GM19035 (cell line): ENCODE data around the gene ZNF280D.

Source experiments
- ATAC-seq: cut with Tn5 transposase; IDR thresholded peaks from one replicate; pipeline ENCODE4 v1.9.1; 2021; ENCODE audit not compliant: unreplicated experiment

ZNF280D gene

DNA sequence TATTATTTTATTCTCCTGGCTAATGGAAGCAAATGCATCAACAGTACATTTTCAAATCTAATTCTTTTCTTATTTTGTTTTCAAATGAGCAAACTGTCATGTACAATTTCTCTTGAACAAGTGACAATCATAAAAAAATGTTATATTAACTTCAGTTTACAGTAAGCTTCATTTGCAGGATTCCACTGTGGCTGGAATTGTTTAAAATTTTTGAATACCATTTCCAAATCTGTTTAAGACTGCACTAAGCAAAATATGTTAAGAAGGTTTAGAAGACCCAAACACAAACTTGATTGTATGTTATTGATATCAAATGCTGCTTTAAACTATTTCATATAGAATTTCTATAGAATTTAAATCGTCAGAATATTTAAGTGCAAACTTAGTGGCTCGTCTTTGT, 92.8 kb downstream of the ZNF280D start:
- no peak for ATAC-seq

- no peak for ATAC-seq
Measured at GRCh38 chr15:56640127-56640526, 93.2 kb downstream of the ZNF280D start.

- ATAC-seq = no peak
Measured at GRCh38 chr15:56639631-56640030, 93.7 kb downstream of the ZNF280D start.

GRCh38 chr15:56631765-56632164, 101.5 kb downstream of the ZNF280D start:
- ATAC-seq = no peak

DNA sequence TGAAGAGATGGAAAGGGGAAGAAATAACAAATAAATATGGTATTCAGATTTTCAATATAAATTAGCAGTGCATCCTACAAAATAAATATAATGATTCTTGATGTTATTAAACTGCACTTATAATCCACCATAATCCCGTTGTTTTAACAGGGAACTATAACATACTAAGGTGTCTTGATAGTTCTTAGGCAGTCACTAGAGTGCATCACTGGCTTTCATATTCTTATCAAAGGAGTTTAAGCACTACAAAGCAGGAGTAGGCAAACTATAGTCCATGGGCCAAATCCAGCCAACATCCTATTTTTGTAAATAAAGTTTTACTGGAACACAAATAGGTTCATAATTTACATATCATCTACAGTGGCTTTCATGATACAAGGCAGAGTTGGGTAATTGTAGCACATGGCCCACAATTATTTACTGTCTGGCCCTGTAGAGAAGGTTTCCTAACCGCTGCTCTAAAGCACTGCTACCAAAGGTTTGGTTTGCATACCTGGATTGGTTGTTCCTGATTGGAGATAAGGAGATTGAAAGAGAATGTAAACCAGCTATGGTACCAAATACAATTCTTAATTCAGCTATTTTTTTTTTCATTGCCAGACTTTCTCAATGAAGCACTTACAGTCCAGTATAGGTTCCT, 104.3 kb downstream of the ZNF280D start:
- no peak for ATAC-seq

- no peak for ATAC-seq
Measured at GRCh38 chr15:56619887-56620286, 113.4 kb downstream of the ZNF280D start.

DNA sequence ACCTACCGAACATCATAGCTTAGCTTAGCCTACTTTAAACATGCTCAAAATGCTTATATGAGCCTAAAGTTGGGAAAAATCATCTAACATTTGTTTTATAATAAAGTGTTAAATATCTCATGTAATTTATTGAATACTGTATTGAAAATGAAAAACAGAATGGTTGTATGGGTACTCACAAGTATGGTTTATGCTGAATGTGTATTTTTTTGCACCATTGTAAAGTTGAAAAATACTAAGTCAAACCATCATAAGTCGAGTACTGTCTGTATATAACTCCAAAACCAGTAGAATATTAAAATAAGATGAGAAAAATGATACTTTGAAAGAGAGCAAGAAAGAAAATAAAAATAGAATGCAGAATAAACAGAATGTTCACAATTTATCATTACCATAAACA, 115.7 kb downstream of the ZNF280D start:
- ATAC-seq = no peak

- no peak for ATAC-seq
Measured at GRCh38 chr15:56616551-56616950, 116.8 kb downstream of the ZNF280D start.

- ATAC-seq = no peak
Measured at GRCh38 chr15:56613811-56614210, 119.5 kb downstream of the ZNF280D start.

DNA sequence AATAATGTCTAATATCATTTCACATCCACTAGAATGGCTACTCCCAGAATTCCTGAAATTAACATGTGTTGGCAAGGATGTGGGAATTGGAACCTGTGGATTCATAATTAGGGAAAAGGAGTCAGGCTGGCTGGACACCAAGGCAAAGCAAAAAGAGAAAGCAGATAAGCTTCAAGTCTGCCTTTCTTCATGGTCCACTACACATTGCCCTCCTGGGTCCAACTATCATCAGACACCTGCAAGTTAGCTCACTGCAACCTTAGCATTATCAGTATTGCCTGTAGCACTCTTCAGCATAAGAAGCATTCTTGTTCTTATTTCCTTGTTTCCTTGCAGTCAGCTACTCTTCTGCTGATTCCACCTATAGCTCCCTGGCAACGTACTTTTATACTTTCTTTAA, 124.3 kb downstream of the ZNF280D start:
- ATAC-seq = peak; percentile 47

- ATAC-seq = peak; percentile 96
Measured at GRCh38 chr15:56608140-56608778, 125.0 kb downstream of the ZNF280D start.

DNA sequence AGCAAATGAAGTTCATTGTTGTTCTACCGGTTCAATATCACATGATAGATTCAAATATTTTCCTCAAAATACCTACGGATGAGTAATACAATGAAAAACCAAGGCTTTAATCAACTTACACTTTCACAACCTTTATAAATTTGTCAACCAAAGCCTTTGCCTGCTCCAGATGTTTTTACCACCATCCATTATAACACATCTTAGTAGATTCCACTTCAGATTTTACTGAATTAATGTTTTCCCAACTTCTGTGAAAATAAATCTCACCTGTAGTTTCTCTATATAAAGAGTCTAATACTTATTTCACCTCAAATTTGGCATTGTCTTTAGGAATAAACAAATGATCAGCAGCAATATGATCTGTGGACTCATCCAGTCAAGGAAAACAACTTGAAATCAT, 131.1 kb downstream of the ZNF280D start:
- ATAC-seq = no peak

GRCh38 chr15:56600380-56600779, 132.9 kb downstream of the ZNF280D start:
- no peak for ATAC-seq

- no peak for ATAC-seq
Measured at GRCh38 chr15:56598991-56599390, 134.3 kb downstream of the ZNF280D start.

GRCh38 chr15:56587686-56588085, 145.6 kb downstream of the ZNF280D start:
- no peak for ATAC-seq

DNA sequence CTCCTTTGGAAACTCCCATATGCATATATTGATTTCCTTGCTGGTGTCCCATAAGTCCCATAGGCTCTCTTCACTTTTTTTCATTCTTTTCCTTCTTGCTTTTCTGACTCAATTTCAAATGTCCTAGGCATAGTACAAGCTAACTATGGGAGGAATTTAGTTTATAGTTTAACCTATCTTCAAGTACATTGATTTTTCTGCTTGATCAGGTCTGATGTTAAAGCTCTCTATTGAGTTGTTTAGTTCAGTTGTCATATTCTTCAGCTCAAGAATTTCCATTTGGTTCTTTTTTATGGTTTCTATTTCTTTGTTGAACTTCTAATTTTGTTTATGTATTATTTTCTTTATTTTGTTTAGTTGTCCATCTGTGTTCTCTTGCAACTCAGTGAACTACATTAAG, 147.1 kb downstream of the ZNF280D start:
- no peak for ATAC-seq

- ATAC-seq = no peak
Measured at GRCh38 chr15:56582785-56583184, 150.5 kb downstream of the ZNF280D start.
